ENCODE results near the gene SMYD1.

SMYD1 gene

GRCh38 chr2:88141952-88142351 is 74.3 kb downstream of the SMYD1 start:
- Histone ChIP-seq H3K79me2 (ENCODE audit: control insufficient read depth, insufficient read depth, low read length, poor library complexity) (no peaks in the 10 kb centered on the region), H4K8ac (ENCODE audit: low read depth, low read length) (no peak overlapping the region), H3K9me3 (ENCODE audit: insufficient read depth, low read depth, low read length) (no peaks in the 10 kb centered on the region), H3K9ac (ENCODE audit: low read length) (no peak overlapping the region), H3K23ac (ENCODE audit: low read length) (no peak overlapping the region), H2BK12ac (ENCODE audit: low read length) (no peak overlapping the region), H4K12ac (ENCODE audit: low read depth, low read length) (no peak overlapping the region), H2AK5ac (ENCODE audit: low read length) (no peak overlapping the region), H2BK120ac (ENCODE audit: insufficient read depth, low read length, poor library complexity) (no peak overlapping the region), H3K14ac (ENCODE audit: low read length) (no peak overlapping the region), H3K27ac (ENCODE audit: low read depth, low read length) (no peak overlapping the region), H3K4me2 (ENCODE audit: low read length) (no peak overlapping the region), H3K27me3 (ENCODE audit: insufficient read depth, low read length) (no peaks in the 10 kb centered on the region), H2AFZ (ENCODE audit: insufficient read depth, low read length, poor library complexity) (no peak overlapping the region), H3K4me3 (ENCODE audit: low read depth, low read length) (no peak overlapping the region), H4K91ac (ENCODE audit: low read depth, low read length) (no peak overlapping the region), H3K79me1 (ENCODE audit: low read length) (no peaks in the 10 kb centered on the region), H2BK5ac (ENCODE audit: low read depth, low read length, poor library complexity) (no peak overlapping the region), H3K4ac (ENCODE audit: low read depth, low read length) (no peak overlapping the region), H3K36me3 (ENCODE audit: control insufficient read depth in 1 of 2, insufficient read depth in 2 of 2, low read length in 2 of 2) (no peaks in the 10 kb centered on the region), H3K18ac (ENCODE audit: low read length) (no peak overlapping the region), H3K4me1 (ENCODE audit: control insufficient read depth in 1 of 2, insufficient read depth in 2 of 2, low read length in 2 of 2) (no peaks in the 10 kb centered on the region)
- WGBS (ENCODE audit: extremely low coverage, insufficient coverage, insufficient read length) = no CpG with 5 or more reads among the region's 2 CpGs
- no peak for DNase-seq

GRCh38 chr2:88144271-88144670 is 76.6 kb downstream of the SMYD1 start:
- Histone ChIP-seq H3K14ac (ENCODE audit: low read length) (no peak overlapping the region), H3K23ac (ENCODE audit: low read length) (no peak overlapping the region), H4K12ac (ENCODE audit: low read depth, low read length) (no peak overlapping the region), H3K36me3 (ENCODE audit: control insufficient read depth in 1 of 2, insufficient read depth in 2 of 2, low read length in 2 of 2) (no peaks in the 10 kb centered on the region), H2BK5ac (ENCODE audit: low read depth, low read length, poor library complexity) (no peak overlapping the region), H3K9ac (ENCODE audit: low read length) (no peak overlapping the region), H3K79me2 (ENCODE audit: control insufficient read depth, insufficient read depth, low read length, poor library complexity) (no peaks in the 10 kb centered on the region), H2BK120ac (ENCODE audit: insufficient read depth, low read length, poor library complexity) (no peak overlapping the region), H2AK5ac (ENCODE audit: low read length) (no peak overlapping the region), H3K4me1 (ENCODE audit: control insufficient read depth in 1 of 2, insufficient read depth in 2 of 2, low read length in 2 of 2) (no peaks in the 10 kb centered on the region), H3K27ac (ENCODE audit: low read depth, low read length) (no peak overlapping the region), H3K9me3 (ENCODE audit: insufficient read depth, low read depth, low read length) (peaks cover 7% of the 10 kb centered on the region), H2AFZ (ENCODE audit: insufficient read depth, low read length, poor library complexity) (no peak overlapping the region), H3K79me1 (ENCODE audit: low read length) (no peaks in the 10 kb centered on the region), H3K4ac (ENCODE audit: low read depth, low read length) (no peak overlapping the region), H4K91ac (ENCODE audit: low read depth, low read length) (no peak overlapping the region), H3K4me3 (ENCODE audit: low read depth, low read length) (no peak overlapping the region), H3K4me2 (ENCODE audit: low read length) (no peak overlapping the region), H4K8ac (ENCODE audit: low read depth, low read length) (no peak overlapping the region), H3K27me3 (ENCODE audit: insufficient read depth, low read length) (no peaks in the 10 kb centered on the region), H2BK12ac (ENCODE audit: low read length) (no peak overlapping the region), H3K18ac (ENCODE audit: low read length) (no peak overlapping the region)
- no peak for DNase-seq
- WGBS (ENCODE audit: extremely low coverage, insufficient coverage, insufficient read length) = no CpG with 5 or more reads among the region's 1 CpG

- Histone ChIP-seq H3K27me3 (ENCODE audit: insufficient read depth, low read length) (no peaks in the 10 kb centered on the region), H2BK5ac (ENCODE audit: low read depth, low read length, poor library complexity) (no peak overlapping the region), H2AK5ac (ENCODE audit: low read length) (no peak overlapping the region), H4K8ac (ENCODE audit: low read depth, low read length) (no peak overlapping the region), H3K4ac (ENCODE audit: low read depth, low read length) (no peak overlapping the region), H3K23ac (ENCODE audit: low read length) (no peak overlapping the region), H3K9me3 (ENCODE audit: insufficient read depth, low read depth, low read length) (peaks cover 7% of the 10 kb centered on the region), H3K14ac (ENCODE audit: low read length) (no peak overlapping the region), H2AFZ (ENCODE audit: insufficient read depth, low read length, poor library complexity) (no peak overlapping the region), H3K4me2 (ENCODE audit: low read length) (no peak overlapping the region), H3K79me1 (ENCODE audit: low read length) (no peaks in the 10 kb centered on the region), H3K9ac (ENCODE audit: low read length) (no peak overlapping the region), H3K18ac (ENCODE audit: low read length) (no peak overlapping the region), H4K91ac (ENCODE audit: low read depth, low read length) (no peak overlapping the region), H3K36me3 (ENCODE audit: control insufficient read depth in 1 of 2, insufficient read depth in 2 of 2, low read length in 2 of 2) (no peaks in the 10 kb centered on the region), H3K4me3 (ENCODE audit: low read depth, low read length) (no peak overlapping the region), H3K27ac (ENCODE audit: low read depth, low read length) (no peak overlapping the region), H2BK12ac (ENCODE audit: low read length) (no peak overlapping the region), H2BK120ac (ENCODE audit: insufficient read depth, low read length, poor library complexity) (no peak overlapping the region), H4K12ac (ENCODE audit: low read depth, low read length) (no peak overlapping the region), H3K79me2 (ENCODE audit: control insufficient read depth, insufficient read depth, low read length, poor library complexity) (no peaks in the 10 kb centered on the region), H3K4me1 (ENCODE audit: control insufficient read depth in 1 of 2, insufficient read depth in 2 of 2, low read length in 2 of 2) (no peaks in the 10 kb centered on the region)
- no CpG with 5 or more reads among the region's 10 CpGs for WGBS (ENCODE audit: extremely low coverage, insufficient coverage, insufficient read length)
- DNase-seq = no peak
Measured at GRCh38 chr2:88144914-88145497, 77.4 kb downstream of the SMYD1 start.

- H3K4ac ChIP-seq (ENCODE audit: low read depth, low read length) = no peak overlapping the region
- no peak overlapping the region for H3K14ac ChIP-seq (ENCODE audit: low read length)
- no peak overlapping the region for H3K18ac ChIP-seq (ENCODE audit: low read length)
- peaks cover 7% of the 10 kb centered on the region for H3K9me3 ChIP-seq (ENCODE audit: insufficient read depth, low read depth, low read length)
- H2BK120ac ChIP-seq (ENCODE audit: insufficient read depth, low read length, poor library complexity) = no peak overlapping the region
- H3K4me3 ChIP-seq (ENCODE audit: low read depth, low read length) = no peak overlapping the region
- no peak overlapping the region for H2BK5ac ChIP-seq (ENCODE audit: low read depth, low read length, poor library complexity)
- H2AK5ac ChIP-seq (ENCODE audit: low read length) = no peak overlapping the region
- H3K27me3 ChIP-seq (ENCODE audit: insufficient read depth, low read length) = no peaks in the 10 kb centered on the region
- no peaks in the 10 kb centered on the region for H3K79me2 ChIP-seq (ENCODE audit: control insufficient read depth, insufficient read depth, low read length, poor library complexity)
- H4K12ac ChIP-seq (ENCODE audit: low read depth, low read length) = no peak overlapping the region
- H3K4me1 ChIP-seq (ENCODE audit: control insufficient read depth in 1 of 2, insufficient read depth in 2 of 2, low read length in 2 of 2) = no peaks in the 10 kb centered on the region
- no peak overlapping the region for H3K9ac ChIP-seq (ENCODE audit: low read length)
- no peak overlapping the region for H2AFZ ChIP-seq (ENCODE audit: insufficient read depth, low read length, poor library complexity)
- no peak for DNase-seq
- H2BK12ac ChIP-seq (ENCODE audit: low read length) = no peak overlapping the region
- H3K4me2 ChIP-seq (ENCODE audit: low read length) = no peak overlapping the region
- no peak overlapping the region for H4K91ac ChIP-seq (ENCODE audit: low read depth, low read length)
- H3K23ac ChIP-seq (ENCODE audit: low read length) = no peak overlapping the region
- no peak overlapping the region for H4K8ac ChIP-seq (ENCODE audit: low read depth, low read length)
- H3K79me1 ChIP-seq (ENCODE audit: low read length) = no peaks in the 10 kb centered on the region
- no peak overlapping the region for H3K27ac ChIP-seq (ENCODE audit: low read depth, low read length)
- no peaks in the 10 kb centered on the region for H3K36me3 ChIP-seq (ENCODE audit: control insufficient read depth in 1 of 2, insufficient read depth in 2 of 2, low read length in 2 of 2)
Measured at GRCh38 chr2:88146590-88146989, 79.0 kb downstream of the SMYD1 start.
